Breast epithelium (tissue), 3 donors: ENCODE measurements around the gene CISTR.

Experiments used
- CTCF ChIP-seq, 3 donors: fragments of 450-650 bp; IDR thresholded peaks; one replicate each; pipeline ENCODE4 v1.5.1; 2016 to 2017; ENCODE audit warnings: antibody characterized with exemption in 3 of 3, mild to moderate bottlenecking in 3 of 3, moderate library complexity in 3 of 3
- POLR2A ChIP-seq: fragments of 450-650 bp; IDR thresholded peaks from one replicate; pipeline ENCODE4 v1.6.1; 2016; ENCODE audit warnings: antibody characterized with exemption, mild to moderate bottlenecking, moderate library complexity
- POLR2AphosphoS5 ChIP-seq, 3 donors: sonication (generic); formaldehyde crosslinking; IDR thresholded peaks; one replicate each; pipeline ENCODE4 v1.6.1; 2017; ENCODE audit warnings: antibody characterized with exemption in 3 of 3

DNA sequence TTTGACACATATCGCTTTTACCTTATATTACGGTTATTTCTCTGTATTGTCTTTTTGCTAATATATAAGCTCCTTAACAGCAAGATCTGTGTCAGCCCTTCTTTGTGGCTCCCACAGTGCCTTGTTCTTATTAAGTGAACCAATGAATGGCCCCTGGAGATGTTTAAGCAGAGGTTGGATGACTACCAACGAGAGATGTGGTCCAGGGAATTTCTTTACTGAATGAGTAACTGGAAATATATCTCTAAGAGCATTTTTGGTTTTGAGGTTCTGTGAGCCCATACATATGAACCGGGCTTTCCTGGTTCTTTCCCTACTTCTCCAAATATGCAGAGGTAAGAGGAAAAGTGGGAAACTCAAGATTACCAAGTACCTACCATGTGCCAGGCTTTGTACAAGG lies 48.0 kb downstream of the CISTR start:
- TF ChIP-seq CTCF (IDR thresholded peaks at IDR 0.05) (no peak), POLR2A (no peak), POLR2AphosphoS5 (IDR thresholded peaks at IDR 0.05) (no peak)
